ENCODE measurements around the gene MEF2C.

Gene MEF2C

DNA sequence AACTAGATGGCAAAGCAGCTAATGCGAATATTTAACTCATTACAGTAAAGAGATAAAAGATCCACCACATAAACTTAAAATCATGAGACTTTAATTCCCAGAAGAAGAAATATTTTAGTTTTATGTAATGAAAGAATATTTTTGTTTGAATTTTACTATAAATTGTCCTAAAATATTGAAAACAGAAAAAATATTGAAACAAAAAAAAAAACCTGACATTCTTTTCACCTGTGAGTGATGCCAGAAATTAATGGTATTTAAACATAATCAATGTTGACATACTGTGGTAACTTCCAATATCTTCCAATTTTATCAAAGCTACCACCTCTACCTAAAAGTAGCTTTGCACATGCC, 153.2 kb downstream of the MEF2C start:
- Histone ChIP-seq H3K4me1 (ENCODE audit: control insufficient read depth in 1 of 2, insufficient read depth in 2 of 2, low read length in 2 of 2) (peaks cover 0 to 1% of the 10 kb centered on the region in 2 donors), H3K36me3 (ENCODE audit: control insufficient read depth in 1 of 2, insufficient read depth in 2 of 2, low read length in 2 of 2) (peaks cover 0 to 22% of the 10 kb centered on the region in 2 donors), H3K4me3 (ENCODE audit: low read depth in 1 of 2, low read length in 2 of 2) (no peak overlapping the region), H3K9me3 (ENCODE audit: control insufficient read depth in 1 of 2, low read length in 2 of 2) (no peaks in the 10 kb centered on the region), H3K27me3 (ENCODE audit: low read depth, low read length) (no peaks in the 10 kb centered on the region), H3K27ac (ENCODE audit: low read length) (no peak overlapping the region)

DNA sequence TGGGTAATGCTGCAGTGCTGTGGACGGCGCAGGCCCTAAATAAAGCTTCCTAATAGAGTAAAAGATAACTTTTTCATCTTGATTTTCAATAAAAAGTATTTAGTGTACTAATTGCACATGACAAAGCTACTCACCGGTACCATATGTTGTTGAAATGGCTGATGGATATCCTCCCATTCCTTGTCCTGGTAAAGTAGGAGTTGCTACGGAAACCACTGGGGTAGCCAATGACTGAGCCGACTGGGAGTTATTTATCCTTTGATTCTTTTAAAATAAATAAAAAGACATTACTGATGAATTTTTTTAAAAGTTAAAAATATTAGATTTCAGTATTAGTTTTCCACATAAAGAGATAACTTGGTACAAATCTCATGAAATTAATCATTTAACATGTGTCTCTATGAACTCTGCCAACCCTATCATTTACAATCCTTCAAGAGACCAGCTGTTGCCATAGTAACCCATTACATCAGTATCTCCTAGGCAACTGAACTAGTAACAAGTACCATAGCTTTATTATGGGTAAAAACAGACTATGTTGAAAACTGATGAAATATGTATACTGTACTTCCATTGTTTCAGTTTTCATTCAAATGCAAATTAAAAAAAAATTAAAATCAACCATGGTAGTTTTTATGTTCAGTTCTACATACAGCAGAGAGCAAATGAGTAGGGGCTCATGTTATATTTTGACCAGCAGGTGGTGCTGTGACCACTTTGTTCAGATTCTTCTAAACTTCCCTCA, 153.7 kb downstream of the MEF2C start:
- no peaks in the 10 kb centered on the region for H3K9me3 ChIP-seq (ENCODE audit: control insufficient read depth in 1 of 2, low read length in 2 of 2)
- peaks cover 0 to 24% of the 10 kb centered on the region in 2 donors for H3K36me3 ChIP-seq (ENCODE audit: control insufficient read depth in 1 of 2, insufficient read depth in 2 of 2, low read length in 2 of 2)
- H3K27me3 ChIP-seq (ENCODE audit: low read depth, low read length), result no peaks in the 10 kb centered on the region
- H3K27ac ChIP-seq (ENCODE audit: low read length), result no peak overlapping the region
- no peaks in the 10 kb centered on the region for H3K4me1 ChIP-seq (ENCODE audit: control insufficient read depth in 1 of 2, insufficient read depth in 2 of 2, low read length in 2 of 2)
- no peak overlapping the region for H3K4me3 ChIP-seq (ENCODE audit: low read depth in 1 of 2, low read length in 2 of 2)

DNA sequence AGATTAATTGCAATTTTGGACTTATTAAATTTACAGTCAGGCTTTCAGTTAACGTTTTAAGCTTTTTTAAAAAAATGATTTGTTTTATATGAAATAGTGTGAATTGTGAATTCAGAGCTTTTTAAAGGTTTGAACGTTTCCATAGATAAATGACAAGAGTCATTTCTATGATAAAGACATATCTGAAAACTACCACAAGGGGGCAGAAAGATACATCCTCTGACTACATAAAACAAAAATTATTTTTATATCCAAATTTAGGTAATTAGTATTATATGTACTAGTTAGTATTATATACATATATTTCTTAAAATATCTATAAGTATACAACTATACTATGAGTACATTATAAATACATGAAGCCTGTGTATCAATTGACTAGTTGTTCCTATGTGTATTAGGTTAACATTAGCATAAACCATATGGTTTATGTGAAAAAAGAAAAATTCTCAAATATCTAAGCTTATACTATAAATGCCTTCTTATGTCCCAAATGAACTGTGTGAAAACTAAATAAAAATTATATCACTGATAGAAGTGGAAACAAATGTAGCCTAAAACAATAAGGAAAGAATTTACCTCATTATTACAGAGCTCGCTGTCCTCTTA, 155.2 kb downstream of the MEF2C start:
- Histone ChIP-seq H3K4me3 (ENCODE audit: low read depth in 1 of 2, low read length in 2 of 2) (no peak overlapping the region), H3K36me3 (ENCODE audit: control insufficient read depth in 1 of 2, insufficient read depth in 2 of 2, low read length in 2 of 2) (peaks cover 2 to 24% of the 10 kb centered on the region in 2 donors), H3K9me3 (ENCODE audit: control insufficient read depth in 1 of 2, low read length in 2 of 2) (no peaks in the 10 kb centered on the region), H3K27ac (ENCODE audit: low read length) (no peak overlapping the region), H3K4me1 (ENCODE audit: control insufficient read depth in 1 of 2, insufficient read depth in 2 of 2, low read length in 2 of 2) (no peaks in the 10 kb centered on the region), H3K27me3 (ENCODE audit: low read depth, low read length) (no peaks in the 10 kb centered on the region)

DNA sequence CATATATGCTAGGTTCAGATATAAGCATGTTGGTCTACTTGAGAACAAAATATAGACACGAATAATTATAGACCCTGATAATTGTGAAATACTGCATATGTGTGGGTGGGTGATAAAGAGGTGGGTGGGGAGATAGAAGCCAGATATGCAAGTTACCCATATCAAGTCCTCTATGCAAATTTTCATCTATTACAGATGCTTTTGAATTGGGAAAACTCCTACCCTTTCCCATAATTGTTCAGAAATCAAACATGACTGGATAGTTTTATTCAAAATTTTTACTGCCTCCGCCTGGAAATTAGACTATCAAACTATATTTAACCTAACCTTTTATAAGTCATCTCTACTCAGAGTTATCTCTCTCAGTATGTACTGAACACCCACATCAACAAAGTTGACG, 157.5 kb downstream of the MEF2C start:
- Histone ChIP-seq H3K4me3 (ENCODE audit: low read depth in 1 of 2, low read length in 2 of 2) (no peak overlapping the region), H3K4me1 (ENCODE audit: control insufficient read depth in 1 of 2, insufficient read depth in 2 of 2, low read length in 2 of 2) (no peaks in the 10 kb centered on the region), H3K27me3 (ENCODE audit: low read depth, low read length) (no peaks in the 10 kb centered on the region), H3K27ac (ENCODE audit: low read length) (no peak overlapping the region), H3K36me3 (ENCODE audit: control insufficient read depth in 1 of 2, insufficient read depth in 2 of 2, low read length in 2 of 2) (peaks cover 10 to 31% of the 10 kb centered on the region in 2 donors), H3K9me3 (ENCODE audit: control insufficient read depth in 1 of 2, low read length in 2 of 2) (no peaks in the 10 kb centered on the region)

DNA sequence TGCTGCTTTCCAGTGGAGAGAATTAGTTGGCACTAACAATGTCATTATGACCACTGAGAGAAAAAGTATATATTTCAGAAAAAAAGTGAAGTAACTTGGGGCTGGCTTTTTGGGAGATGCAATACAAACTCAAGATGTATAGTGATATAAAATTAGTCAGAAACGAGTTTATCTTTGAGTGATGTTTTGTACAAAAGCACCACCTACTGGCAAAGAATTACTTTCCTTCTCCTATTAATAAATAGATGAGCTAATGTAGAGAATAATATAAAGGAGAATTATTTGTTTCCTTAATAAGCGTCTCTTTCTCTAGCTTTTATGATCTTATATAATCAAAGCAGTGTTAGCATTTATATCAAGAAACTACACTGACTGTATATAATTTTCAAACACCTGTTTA, 158.8 kb downstream of the MEF2C start:
- no peaks in the 10 kb centered on the region for H3K4me1 ChIP-seq (ENCODE audit: control insufficient read depth in 1 of 2, insufficient read depth in 2 of 2, low read length in 2 of 2)
- no peak overlapping the region for H3K4me3 ChIP-seq (ENCODE audit: low read depth in 1 of 2, low read length in 2 of 2)
- H3K9me3 ChIP-seq (ENCODE audit: control insufficient read depth in 1 of 2, low read length in 2 of 2), result no peaks in the 10 kb centered on the region
- no peaks in the 10 kb centered on the region for H3K27me3 ChIP-seq (ENCODE audit: low read depth, low read length)
- no peak overlapping the region for H3K27ac ChIP-seq (ENCODE audit: low read length)
- H3K36me3 ChIP-seq (ENCODE audit: control insufficient read depth in 1 of 2, insufficient read depth in 2 of 2, low read length in 2 of 2), result peaks cover 10 to 31% of the 10 kb centered on the region in 2 donors

DNA sequence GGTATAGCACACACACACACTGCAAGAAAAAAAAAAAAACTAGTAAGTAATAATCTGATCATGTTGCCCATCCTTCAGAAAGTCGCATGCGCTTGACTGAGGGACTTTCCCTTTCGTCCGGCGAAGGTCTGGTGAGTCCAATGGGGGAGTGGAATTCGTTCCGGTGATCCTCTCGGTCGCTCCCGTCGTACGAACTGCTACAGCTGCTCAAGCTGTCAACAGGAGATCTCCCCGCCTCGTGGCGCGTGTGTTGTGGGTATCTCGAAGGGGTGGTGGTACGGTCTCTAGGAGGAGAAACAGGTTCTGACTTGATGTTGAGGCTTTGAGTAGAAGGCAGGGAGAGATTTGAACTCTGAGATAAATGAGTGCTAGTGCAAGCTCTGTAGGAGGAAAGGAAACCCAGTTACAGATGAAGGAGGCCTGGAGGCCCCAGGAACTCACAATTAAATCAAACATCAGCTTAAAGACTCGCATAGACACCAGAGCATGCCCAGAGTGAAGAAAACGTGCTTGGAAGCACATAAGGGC, 160.4 kb downstream of the MEF2C start:
- no peaks in the 10 kb centered on the region for H3K27me3 ChIP-seq (ENCODE audit: low read depth, low read length)

DNA sequence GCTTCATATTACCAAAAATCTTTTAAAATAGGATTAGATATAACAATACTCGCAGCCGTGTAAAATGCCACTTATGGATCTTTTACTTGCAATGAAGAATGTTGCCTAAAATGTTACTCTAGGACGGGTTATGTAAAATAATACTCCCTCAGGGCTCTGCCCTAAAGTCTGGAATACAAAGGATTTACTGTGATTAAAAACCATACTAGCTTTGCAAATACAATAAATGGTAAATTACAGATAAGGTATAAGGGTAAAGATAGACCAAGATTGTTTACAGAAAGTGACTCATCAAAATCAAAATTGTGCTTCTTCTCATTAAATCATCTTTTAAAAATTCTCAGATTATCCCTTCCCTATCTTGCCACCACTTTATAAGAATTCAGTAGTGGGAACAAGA, 163.6 kb downstream of the MEF2C start:
- Histone ChIP-seq H3K27me3 (ENCODE audit: low read depth, low read length) (no peaks in the 10 kb centered on the region), H3K27ac (ENCODE audit: low read length) (no peak overlapping the region), H3K36me3 (ENCODE audit: control insufficient read depth in 1 of 2, insufficient read depth in 2 of 2, low read length in 2 of 2) (peaks cover 7 to 10% of the 10 kb centered on the region in 2 donors), H3K4me3 (ENCODE audit: low read depth in 1 of 2, low read length in 2 of 2) (no peak overlapping the region), H3K4me1 (ENCODE audit: control insufficient read depth in 1 of 2, insufficient read depth in 2 of 2, low read length in 2 of 2) (no peaks in the 10 kb centered on the region), H3K9me3 (ENCODE audit: control insufficient read depth in 1 of 2, low read length in 2 of 2) (no peaks in the 10 kb centered on the region)

More for the DNA sequence above, 160.4 kb downstream of the MEF2C start:
- Histone ChIP-seq H3K36me3 (ENCODE audit: control insufficient read depth in 1 of 2, insufficient read depth in 2 of 2, low read length in 2 of 2) (peaks cover 10 to 27% of the 10 kb centered on the region in 2 donors), H3K4me1 (ENCODE audit: control insufficient read depth in 1 of 2, insufficient read depth in 2 of 2, low read length in 2 of 2) (no peaks in the 10 kb centered on the region), H3K9me3 (ENCODE audit: control insufficient read depth in 1 of 2, low read length in 2 of 2) (no peaks in the 10 kb centered on the region), H3K4me3 (ENCODE audit: low read depth in 1 of 2, low read length in 2 of 2) (no peak overlapping the region), H3K27ac (ENCODE audit: low read length) (no peak overlapping the region)

DNA sequence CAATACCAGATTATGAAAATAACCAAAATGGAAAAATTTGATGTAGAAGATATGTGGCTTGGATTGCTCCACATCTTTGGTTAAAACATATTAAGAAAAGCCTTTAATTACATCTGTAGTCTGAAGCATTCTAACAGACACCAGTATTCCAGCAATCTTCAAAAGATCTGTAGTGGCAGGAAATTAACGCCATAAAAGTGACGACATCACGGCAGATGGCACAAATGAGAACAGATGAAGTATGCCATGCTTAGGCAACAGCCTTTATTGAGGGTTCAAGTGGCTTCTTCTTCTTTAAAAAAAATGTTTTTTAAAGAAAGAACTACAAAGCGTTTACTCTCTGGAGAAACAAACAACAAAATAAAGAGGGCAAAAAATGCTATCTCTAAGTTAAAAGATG, 164.2 kb downstream of the MEF2C start:
- no peak overlapping the region for H3K4me3 ChIP-seq (ENCODE audit: low read depth in 1 of 2, low read length in 2 of 2)
- no peaks in the 10 kb centered on the region for H3K9me3 ChIP-seq (ENCODE audit: control insufficient read depth in 1 of 2, low read length in 2 of 2)
- H3K27ac ChIP-seq (ENCODE audit: low read length), result no peak overlapping the region
- no peaks in the 10 kb centered on the region for H3K4me1 ChIP-seq (ENCODE audit: control insufficient read depth in 1 of 2, insufficient read depth in 2 of 2, low read length in 2 of 2)
- no peaks in the 10 kb centered on the region for H3K27me3 ChIP-seq (ENCODE audit: low read depth, low read length)
- H3K36me3 ChIP-seq (ENCODE audit: control insufficient read depth in 1 of 2, insufficient read depth in 2 of 2, low read length in 2 of 2), result peaks cover 7 to 10% of the 10 kb centered on the region in 2 donors

DNA sequence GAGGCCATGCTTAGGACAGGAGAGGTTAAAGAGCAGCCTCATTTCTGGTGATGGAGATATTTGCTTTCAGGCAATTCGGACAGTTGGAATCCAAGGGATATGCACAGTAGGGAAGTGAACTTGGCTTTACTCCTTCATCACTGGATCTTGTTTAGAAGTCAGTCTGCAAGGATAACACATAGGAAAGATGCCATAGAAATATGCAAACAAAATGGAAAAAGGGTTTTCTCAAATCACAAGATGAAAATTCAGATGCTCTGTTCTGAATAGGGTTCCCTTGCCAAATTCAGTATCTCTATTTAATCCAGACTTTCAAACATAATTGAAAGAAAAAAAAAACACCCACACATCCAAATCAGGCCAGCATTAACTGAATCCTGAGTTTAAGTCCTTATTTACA, 166.9 kb downstream of the MEF2C start:
- no peaks in the 10 kb centered on the region for H3K4me1 ChIP-seq (ENCODE audit: control insufficient read depth in 1 of 2, insufficient read depth in 2 of 2, low read length in 2 of 2)
- no peaks in the 10 kb centered on the region for H3K9me3 ChIP-seq (ENCODE audit: control insufficient read depth in 1 of 2, low read length in 2 of 2)
- no peak overlapping the region for H3K27ac ChIP-seq (ENCODE audit: low read length)
- no peaks in the 10 kb centered on the region for H3K36me3 ChIP-seq (ENCODE audit: control insufficient read depth in 1 of 2, insufficient read depth in 2 of 2, low read length in 2 of 2)
- no peak overlapping the region for H3K4me3 ChIP-seq (ENCODE audit: low read depth in 1 of 2, low read length in 2 of 2)
- no peaks in the 10 kb centered on the region for H3K27me3 ChIP-seq (ENCODE audit: low read depth, low read length)

DNA sequence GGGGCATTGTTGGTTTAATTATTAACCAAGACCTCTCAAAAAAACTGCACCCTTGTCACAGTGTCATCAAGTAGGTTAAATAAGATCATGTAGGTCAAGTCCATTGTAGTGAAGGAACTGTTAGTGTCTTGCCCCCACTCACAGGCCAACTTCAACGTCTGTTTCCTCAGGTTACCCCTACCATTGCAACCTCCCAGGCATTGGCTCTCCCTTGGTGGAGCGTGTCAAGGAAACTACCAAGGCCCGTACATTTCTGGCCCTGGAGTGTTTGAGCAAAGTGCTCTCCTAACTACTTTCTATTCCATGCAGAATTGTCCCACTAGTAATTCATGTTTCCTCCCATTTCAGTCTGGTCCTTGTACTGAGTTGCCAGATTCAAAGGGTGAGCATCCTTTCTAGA, 167.5 kb downstream of the MEF2C start:
- H3K27ac ChIP-seq (ENCODE audit: low read length), result no peak overlapping the region

DNA sequence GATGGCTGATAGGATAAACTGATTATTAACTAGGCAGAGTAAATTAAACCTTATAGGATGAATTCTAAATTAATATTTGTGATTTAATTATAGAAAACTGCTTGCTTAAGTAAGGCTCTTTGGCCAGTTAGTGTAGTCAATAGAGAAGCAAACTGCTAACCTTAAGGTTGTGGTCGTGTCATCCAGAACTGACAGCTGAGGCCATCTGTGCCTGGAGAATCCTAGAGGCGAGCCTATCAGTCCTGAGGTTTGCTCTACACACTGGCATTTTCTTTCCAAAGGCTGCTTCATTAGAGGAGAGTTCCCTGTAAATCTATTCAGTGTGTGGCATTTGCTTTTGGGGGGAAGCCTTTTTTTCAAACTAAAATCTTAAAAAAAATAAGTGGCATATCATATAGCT, 169.2 kb downstream of the MEF2C start:
- H3K4me3 ChIP-seq (ENCODE audit: low read depth in 1 of 2, low read length in 2 of 2), result no peak overlapping the region
- no peaks in the 10 kb centered on the region for H3K27me3 ChIP-seq (ENCODE audit: low read depth, low read length)
- H3K9me3 ChIP-seq (ENCODE audit: control insufficient read depth in 1 of 2, low read length in 2 of 2), result no peaks in the 10 kb centered on the region
- no peaks in the 10 kb centered on the region for H3K36me3 ChIP-seq (ENCODE audit: control insufficient read depth in 1 of 2, insufficient read depth in 2 of 2, low read length in 2 of 2)
- H3K27ac ChIP-seq (ENCODE audit: low read length), result no peak overlapping the region
- H3K4me1 ChIP-seq (ENCODE audit: control insufficient read depth in 1 of 2, insufficient read depth in 2 of 2, low read length in 2 of 2), result no peaks in the 10 kb centered on the region

More for the DNA sequence above, 167.5 kb downstream of the MEF2C start:
- H3K4me1 ChIP-seq (ENCODE audit: control insufficient read depth in 1 of 2, insufficient read depth in 2 of 2, low read length in 2 of 2), result no peaks in the 10 kb centered on the region
- no peak overlapping the region for H3K4me3 ChIP-seq (ENCODE audit: low read depth in 1 of 2, low read length in 2 of 2)
- no peaks in the 10 kb centered on the region for H3K36me3 ChIP-seq (ENCODE audit: control insufficient read depth in 1 of 2, insufficient read depth in 2 of 2, low read length in 2 of 2)
- no peaks in the 10 kb centered on the region for H3K9me3 ChIP-seq (ENCODE audit: control insufficient read depth in 1 of 2, low read length in 2 of 2)
- no peaks in the 10 kb centered on the region for H3K27me3 ChIP-seq (ENCODE audit: low read depth, low read length)
